Kidney (tissue), 14 donors: ENCODE measurements around the gene SPACA7. TPM values are rescaled to one million over a fixed set of nuclear protein-coding genes. Genes with fewer than 3 reads are reported as not detected.

ENCODE experiments used
- DNase-seq, 5 donors: peaks; one replicate each; pipeline ENCODE4 v3.0.0-alpha.2; 2013 to 2020
- FAIRE-seq: peaks from 2 replicates; lab custom pipeline; 2012; peaks lifted over from hg19 to GRCh38; lab: Jason Lieb, UNC
- H3K27ac ChIP-seq, 2 donors: one replicate each; pipeline ENCODE4 v1.7.0; 2013; ENCODE audit warnings: low read depth in 2 of 2, low read length in 2 of 2, inconsistent platforms in 1 of 2
- H3K27me3 ChIP-seq: one replicate; pipeline ENCODE4 v1.7.1; 2013; ENCODE audit warnings: low read length, inconsistent platforms; ENCODE audit not compliant: control insufficient read depth, insufficient read depth
- H3K36me3 ChIP-seq, 3 donors: one replicate each; pipeline versions ENCODE4 v1.7.0 to v1.7.1; 2013; ENCODE audit warnings: low read length in 3 of 3, control low read depth in 1 of 3, inconsistent platforms in 1 of 3; ENCODE audit not compliant: insufficient read depth in 3 of 3, control insufficient read depth in 2 of 3
- H3K4me1 ChIP-seq, 3 donors: one replicate each; pipeline versions ENCODE4 v1.7.0 to v1.7.1; 2013; ENCODE audit warnings: low read length in 3 of 3, inconsistent platforms in 1 of 3, low read depth in 1 of 3; ENCODE audit not compliant: control insufficient read depth in 2 of 3, insufficient read depth in 2 of 3
- H3K4me3 ChIP-seq, 3 donors: one replicate each; pipeline versions ENCODE4 v1.7.0 to v1.8.1; 2013; ENCODE audit warnings: low read length in 3 of 3, control low read depth in 1 of 3, inconsistent platforms in 1 of 3
- H3K9ac ChIP-seq, 3 donors: one replicate each; pipeline versions ENCODE4 v1.7.0 to v1.7.1; 2013; ENCODE audit warnings: low read length in 3 of 3, control low read depth in 1 of 3, inconsistent platforms in 1 of 3
- H3K9me3 ChIP-seq, 3 donors: one replicate each; pipeline versions ENCODE4 v1.7.0 to v1.7.1; 2013; ENCODE audit warnings: low read length in 3 of 3, control low read depth in 1 of 3, inconsistent platforms in 1 of 3; ENCODE audit not compliant: control insufficient read depth in 2 of 3, insufficient read depth in 1 of 3
- intact Hi-C: fragments of 100-400 bp; cut with DNase I; formaldehyde crosslinking; loops from one replicate; pipeline ENCODE4 v1.11.1; 2022
- polyA plus RNA-seq: library from polyadenylated mRNA; stranded (reverse); fragments of 350-450 nt; fragmentation: Illumina TruSeq; extraction: RNeasy Lipid Tissue Mini Kit (QIAGEN cat#74804); gene quantifications from one replicate; pipeline ENCODE4 v1.2.3, GENCODE V29; 2014; ENCODE audit warnings: low read depth, low replicate concordance; ENCODE audit not compliant: insufficient read depth
- total RNA-seq: library from RNA; stranded (reverse); fragmentation: NEBNext Ultra II Directional; extraction: Animal tissue kit (Norgen Biotek cat#: 25700); gene quantifications from one replicate; pipeline ENCODE4 v1.2.1, GENCODE V29; 2021
- TF ChIP-seq, protein P1 (sequence below): IDR thresholded peaks from 3 replicates; pipeline ENCODE4 v1.5.1; 2012; ENCODE audit warnings: mild to moderate bottlenecking, moderate library complexity, borderline replicate concordance; ENCODE audit not compliant: insufficient read depth; ENCODE audit errors: extremely low read depth
- donor health status: control.
- donor health status: control.
- donor health status: control.
- donor health status: control.
- donor health status: control.
- donor health status: DM: yes; HTN: yes; CAD: no.
- donor health status: Normal renal cell carcinoma (clear cell type).

The SPACA7 gene
- total and polyA plus RNA-seq, 2 donors from 2014 or later: not detected

GRCh38 chr13:112346173-112346898 is 29.8 kb upstream of the SPACA7 start:
- intact Hi-C loops: no loop called here
- TF ChIP-seq, protein P1, sequence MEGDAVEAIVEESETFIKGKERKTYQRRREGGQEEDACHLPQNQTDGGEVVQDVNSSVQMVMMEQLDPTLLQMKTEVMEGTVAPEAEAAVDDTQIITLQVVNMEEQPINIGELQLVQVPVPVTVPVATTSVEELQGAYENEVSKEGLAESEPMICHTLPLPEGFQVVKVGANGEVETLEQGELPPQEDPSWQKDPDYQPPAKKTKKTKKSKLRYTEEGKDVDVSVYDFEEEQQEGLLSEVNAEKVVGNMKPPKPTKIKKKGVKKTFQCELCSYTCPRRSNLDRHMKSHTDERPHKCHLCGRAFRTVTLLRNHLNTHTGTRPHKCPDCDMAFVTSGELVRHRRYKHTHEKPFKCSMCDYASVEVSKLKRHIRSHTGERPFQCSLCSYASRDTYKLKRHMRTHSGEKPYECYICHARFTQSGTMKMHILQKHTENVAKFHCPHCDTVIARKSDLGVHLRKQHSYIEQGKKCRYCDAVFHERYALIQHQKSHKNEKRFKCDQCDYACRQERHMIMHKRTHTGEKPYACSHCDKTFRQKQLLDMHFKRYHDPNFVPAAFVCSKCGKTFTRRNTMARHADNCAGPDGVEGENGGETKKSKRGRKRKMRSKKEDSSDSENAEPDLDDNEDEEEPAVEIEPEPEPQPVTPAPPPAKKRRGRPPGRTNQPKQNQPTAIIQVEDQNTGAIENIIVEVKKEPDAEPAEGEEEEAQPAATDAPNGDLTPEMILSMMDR: no peak
- DNase-seq: peak; percentile 63 to 73 (median 69)

DNA sequence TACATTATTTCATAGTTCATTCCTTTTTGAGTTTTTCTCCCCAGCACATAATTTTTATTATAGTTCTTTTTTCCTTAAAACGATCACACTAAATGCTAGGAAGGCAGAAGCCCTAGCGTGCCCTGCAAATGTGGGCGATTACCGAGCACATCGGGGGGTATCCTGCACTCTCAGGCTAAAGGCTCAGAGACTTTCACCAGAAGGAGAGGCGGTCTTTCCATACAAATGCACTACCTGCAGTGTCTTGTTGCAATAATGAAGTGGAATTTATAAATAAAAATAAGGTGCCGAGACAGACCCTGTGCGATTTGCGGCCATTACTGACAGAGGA is 29.3 kb upstream of the SPACA7 start:
- intact Hi-C loops: no loop called here
- H3K27ac ChIP-seq: no peak overlapping the region
- no peak for FAIRE-seq
- no peaks in the 10 kb centered on the region for H3K9me3 ChIP-seq
- TF ChIP-seq, protein P1: no peak
- no peaks in the 10 kb centered on the region for H3K36me3 ChIP-seq
- H3K27me3 ChIP-seq: peaks cover 10% of the 10 kb centered on the region
- H3K4me3 ChIP-seq: no peak overlapping the region
- H3K9ac ChIP-seq: no peak overlapping the region
- no peak for DNase-seq
- no peaks in the 10 kb centered on the region for H3K4me1 ChIP-seq

More at GRCh38 chr13:112346173-112346898, 29.8 kb upstream of the SPACA7 start:
- H3K4me1 ChIP-seq: no peaks in the 10 kb centered on the region
- H3K4me3 ChIP-seq: no peak overlapping the region
- H3K9ac ChIP-seq: no peak overlapping the region
- H3K36me3 ChIP-seq: no peaks in the 10 kb centered on the region
- H3K27ac ChIP-seq: no peak overlapping the region
- no peak for FAIRE-seq
- H3K27me3 ChIP-seq: peaks cover 12% of the 10 kb centered on the region
- H3K9me3 ChIP-seq: no peaks in the 10 kb centered on the region

GRCh38 chr13:112347986-112348385 is 28.2 kb upstream of the SPACA7 start:
- intact Hi-C loops: no loop called here
- Histone ChIP-seq H3K4me3 (no peak overlapping the region), H3K4me1 (no peaks in the 10 kb centered on the region), H3K36me3 (no peaks in the 10 kb centered on the region), H3K27ac (no peak overlapping the region), H3K27me3 (peaks cover 10% of the 10 kb centered on the region), H3K9me3 (no peaks in the 10 kb centered on the region), H3K9ac (no peak overlapping the region)
- FAIRE-seq (no peak), DNase-seq (peak in 4 of 5 donors; percentile 40 to 71 (median 62))
- TF ChIP-seq, protein P1: no peak
